Subcutaneous abdominal adipose tissue (tissue), 5 donors: ENCODE data around the gene ARID2.

Experiments used
- H3K27ac ChIP-seq: one replicate; pipeline ENCODE4 v1.7.0; 2013; ENCODE audit warnings: low read depth, mild to moderate bottlenecking, inconsistent platforms, low read length, moderate library complexity
- H3K27me3 ChIP-seq, 5 donors: one replicate each; pipeline ENCODE4 v1.7.0; 2013; ENCODE audit warnings: low read length in 5 of 5, inconsistent platforms in 1 of 5; ENCODE audit not compliant: control insufficient read depth in 5 of 5, insufficient read depth in 4 of 5
- H3K36me3 ChIP-seq, 5 donors: one replicate each; pipeline ENCODE4 v1.7.0; 2013; ENCODE audit warnings: low read length in 5 of 5; ENCODE audit not compliant: control insufficient read depth in 5 of 5, insufficient read depth in 5 of 5
- H3K4me1 ChIP-seq, 5 donors: one replicate each; pipeline ENCODE4 v1.7.0; 2013; ENCODE audit warnings: low read length in 5 of 5, mild to moderate bottlenecking in 3 of 5, moderate library complexity in 1 of 5; ENCODE audit not compliant: control insufficient read depth in 5 of 5, insufficient read depth in 5 of 5
- H3K4me3 ChIP-seq, 5 donors: one replicate each; pipeline ENCODE4 v1.7.0; 2013; ENCODE audit warnings: low read length in 5 of 5, low read depth in 1 of 5
- H3K9ac ChIP-seq, 5 donors: one replicate each; pipeline ENCODE4 v1.7.0; 2013; ENCODE audit warnings: low read length in 5 of 5, mild to moderate bottlenecking in 4 of 5, moderate library complexity in 3 of 5
- H3K9me3 ChIP-seq, 5 donors: one replicate each; pipeline ENCODE4 v1.7.0; 2013; ENCODE audit warnings: low read length in 5 of 5; ENCODE audit not compliant: control insufficient read depth in 5 of 5
- donor health status: healthy.
- donor health status: healthy.
- donor health status: healthy.
- donor health status: healthy.
- donor health status: healthy.

ARID2 gene

GRCh38 chr12:45721369-45721768, 8.1 kb upstream of the ARID2 start:
- Histone ChIP-seq H3K9me3 (no peaks in the 10 kb centered on the region), H3K27ac (no peak overlapping the region), H3K4me1 (peaks cover 0 to 44% (median 15%) of the 10 kb centered on the region in 5 donors), H3K27me3 (no peaks in the 10 kb centered on the region), H3K4me3 (no peak overlapping the region), H3K9ac (no peak overlapping the region), H3K36me3 (no peaks in the 10 kb centered on the region)

- Histone ChIP-seq H3K36me3 (no peaks in the 10 kb centered on the region), H3K9ac (no peak overlapping the region), H3K27me3 (no peaks in the 10 kb centered on the region), H3K4me3 (no peak overlapping the region), H3K27ac (no peak overlapping the region), H3K9me3 (no peaks in the 10 kb centered on the region), H3K4me1 (peaks cover 0 to 48% (median 15%) of the 10 kb centered on the region in 5 donors)
These were observed 7.6 kb upstream of the ARID2 start for GRCh38 chr12:45721954-45722353.

GRCh38 chr12:45725631-45726602, 3.6 kb upstream of the ARID2 start:
- H3K27ac ChIP-seq, result peak overlapping the region; percentile 98
- H3K9me3 ChIP-seq, result no peaks in the 10 kb centered on the region
- H3K4me1 ChIP-seq, result peaks cover 0 to 44% (median 25%) of the 10 kb centered on the region in 5 donors
- no peaks in the 10 kb centered on the region for H3K36me3 ChIP-seq
- H3K9ac ChIP-seq, result peak overlapping the region; percentile 29 to 98 (median 91)
- no peaks in the 10 kb centered on the region for H3K27me3 ChIP-seq
- H3K4me3 ChIP-seq, result peak overlapping the region; percentile 91 to 96 (median 94)

GRCh38 chr12:45726603-45727300, 2.8 kb upstream of the ARID2 start:
- Histone ChIP-seq H3K9ac (peak overlapping the region; percentile 77 to 98 (median 91)), H3K4me1 (peaks cover 0 to 47% (median 31%) of the 10 kb centered on the region in 5 donors), H3K4me3 (peak overlapping the region; percentile 92 to 96 (median 94)), H3K36me3 (no peaks in the 10 kb centered on the region), H3K27me3 (no peaks in the 10 kb centered on the region), H3K27ac (peak overlapping the region; percentile 98), H3K9me3 (no peaks in the 10 kb centered on the region)

DNA sequence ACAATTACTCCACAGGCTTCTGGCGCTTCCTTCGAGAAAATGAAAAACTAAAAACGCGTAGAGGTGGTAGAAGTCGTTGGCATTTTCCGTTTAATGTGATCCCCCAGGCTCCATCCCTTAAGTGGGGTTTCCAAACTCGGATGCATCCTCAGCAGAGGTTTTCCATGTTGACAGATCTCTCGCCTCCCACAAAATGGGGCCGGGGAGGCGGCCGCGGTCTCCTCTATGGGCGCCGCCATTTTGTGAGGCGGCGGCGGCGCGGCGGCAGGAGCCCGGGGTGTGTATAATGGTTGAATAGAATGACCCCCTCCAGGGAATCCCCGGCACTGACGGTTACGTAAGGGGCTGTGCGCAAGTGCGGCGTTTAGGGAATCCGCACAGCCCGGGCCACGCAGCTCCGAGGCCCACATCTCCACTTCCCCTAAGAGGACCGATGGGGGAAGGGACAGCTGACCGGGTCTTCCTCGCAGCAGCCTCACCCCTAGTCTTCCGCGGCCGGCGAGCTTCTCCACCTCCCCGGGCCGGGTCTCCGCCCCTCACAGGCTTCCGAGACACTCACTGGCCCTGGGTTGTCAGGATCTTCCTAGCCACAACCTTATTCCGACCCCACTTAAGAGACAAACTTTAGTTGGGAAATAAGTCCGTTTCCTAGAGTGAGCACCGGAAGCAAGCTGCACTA, 2.1 kb upstream of the ARID2 start:
- Histone ChIP-seq H3K27ac (peak overlapping the region; percentile 98), H3K27me3 (no peaks in the 10 kb centered on the region), H3K9ac (peak overlapping the region; percentile 82 to 98 (median 91)), H3K4me1 (peaks cover 0 to 50% (median 38%) of the 10 kb centered on the region in 5 donors), H3K4me3 (peak overlapping the region; percentile 92 to 96 (median 94)), H3K36me3 (no peaks in the 10 kb centered on the region), H3K9me3 (no peaks in the 10 kb centered on the region)

GRCh38 chr12:45727980-45728629, 1.4 kb upstream of the ARID2 start:
- Histone ChIP-seq H3K9me3 (no peaks in the 10 kb centered on the region), H3K9ac (peak overlapping the region; percentile 82 to 98 (median 91)), H3K27me3 (no peaks in the 10 kb centered on the region), H3K27ac (peak overlapping the region; percentile 98), H3K4me3 (peak overlapping the region; percentile 88 to 96 (median 94)), H3K4me1 (peaks cover 3 to 52% (median 45%) of the 10 kb centered on the region in 5 donors), H3K36me3 (no peaks in the 10 kb centered on the region)

DNA sequence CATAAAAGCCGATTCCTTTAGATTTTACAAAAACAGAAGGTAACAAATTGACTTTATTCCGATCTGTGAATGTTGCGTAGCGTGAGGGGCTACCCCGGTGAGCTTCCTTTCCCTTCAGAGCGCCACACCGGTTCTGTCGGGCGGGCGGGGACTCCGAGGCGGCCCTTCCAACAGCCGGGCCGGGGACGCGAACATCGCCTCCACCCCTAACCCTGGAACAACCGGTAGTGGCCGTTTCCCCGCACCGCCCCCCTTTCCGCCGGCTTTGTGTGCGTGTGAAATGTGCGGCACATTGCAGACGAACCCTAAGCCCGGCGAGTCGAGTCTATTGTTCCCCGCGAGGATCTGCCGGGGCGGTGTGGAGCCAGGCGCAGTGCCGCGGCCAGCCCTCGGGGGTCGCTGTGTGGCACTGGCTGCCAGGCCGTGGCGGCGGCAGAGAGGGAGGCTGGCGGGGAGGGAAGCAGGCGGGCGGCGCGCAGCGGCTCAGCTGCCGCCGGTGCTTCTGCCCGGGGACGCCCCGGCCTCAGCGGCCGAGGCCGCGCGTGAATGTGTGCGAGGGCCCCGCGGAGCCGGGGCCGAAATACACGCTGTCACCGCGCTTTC, 775 bp upstream of the ARID2 start:
- Histone ChIP-seq H3K4me3 (peak overlapping the region; percentile 88 to 96 (median 94)), H3K36me3 (no peaks in the 10 kb centered on the region), H3K4me1 (peaks cover 5 to 53% (median 47%) of the 10 kb centered on the region in 5 donors), H3K9me3 (no peaks in the 10 kb centered on the region), H3K27ac (peak overlapping the region; percentile 98), H3K9ac (peak overlapping the region; percentile 82 to 98 (median 91)), H3K27me3 (no peaks in the 10 kb centered on the region)

- Histone ChIP-seq H3K27me3 (no peaks in the 10 kb centered on the region), H3K9me3 (no peaks in the 10 kb centered on the region), H3K4me1 (peaks cover 5 to 49% (median 40%) of the 10 kb centered on the region in 5 donors), H3K4me3 (peak overlapping the region; percentile 70 to 96 (median 88)), H3K36me3 (no peaks in the 10 kb centered on the region), H3K9ac (peak overlapping the region; percentile 93 to 99 (median 96)), H3K27ac (peak overlapping the region; percentile 98)
These were observed 510 bp downstream of the ARID2 start for GRCh38 chr12:45730084-45730347.
